Testis (tissue), 3 donors: Measurements from ENCODE around the gene MYBPC2. TPM values are rescaled to one million over a fixed set of nuclear protein-coding genes. Genes with fewer than 3 reads are reported as not detected.

ENCODE experiments used
- DNase-seq: peaks from one replicate; pipeline ENCODE4 v3.0.0-alpha.2; 2019
- H3K27ac ChIP-seq, 2 donors: fragments of 200-600 bp; sonication (generic); one replicate each; pipeline ENCODE4 v1.5.1; 2019
- H3K27me3 ChIP-seq: fragments of 200-600 bp; sonication (generic); one replicate; pipeline ENCODE4 v1.5.1; 2019
- H3K36me3 ChIP-seq: fragments of 200-600 bp; sonication (generic); one replicate; pipeline ENCODE4 v1.5.1; 2017; ENCODE audit warnings: low read depth; ENCODE audit errors: missing control alignments
- H3K4me1 ChIP-seq: fragments of 200-600 bp; sonication (generic); one replicate; pipeline ENCODE4 v1.5.1; 2019
- H3K4me3 ChIP-seq, 2 donors: fragments of 200-600 bp; sonication (generic); one replicate each; pipeline ENCODE4 v1.5.1; 2017 to 2019
- H3K9me3 ChIP-seq: fragments of 200-600 bp; sonication (generic); one replicate; pipeline ENCODE4 v1.5.1; 2017
- POLR2A ChIP-seq: fragments of 450-650 bp; IDR thresholded peaks from one replicate; pipeline ENCODE4 v1.6.1; 2017; ENCODE audit warnings: antibody characterized with exemption, mild to moderate bottlenecking, moderate library complexity
- WGBS, 2 donors: methylation state at CpG; one replicate each; pipeline ENCODE4 v1.1.5; 2018; 5-methylcytosine and 5-hydroxymethylcytosine counted together
- intact Hi-C: fragments of 100-400 bp; cut with DNase I; formaldehyde crosslinking; loops from one replicate; pipeline ENCODE4 v1.15.1; 2023; ENCODE audit warnings: low total_unique reads
- polyA plus RNA-seq: library from polyadenylated mRNA; stranded (reverse); fragments of 350-450 nt; fragmentation: Illumina TruSeq; extraction: RNeasy Lipid Tissue Mini Kit (QIAGEN cat#74804); gene quantifications from one replicate; pipeline ENCODE4 v1.2.3, GENCODE V29; 2014; ENCODE audit warnings: low read depth, low replicate concordance; ENCODE audit not compliant: insufficient read depth
- total RNA-seq, 2 donors: library from RNA; depleted of rRNA; stranded (reverse); fragments of >200 nt; gene quantifications; one replicate each; pipeline ENCODE4 v1.2.3, GENCODE V29; 2016
- TF ChIP-seq, protein P1 (sequence below), 3 experiments: fragments of 450-650 bp in 2 of 3; fragments of 200-600 bp in 1 of 3; sonication (generic) in 1 of 3; IDR thresholded peaks; one replicate each; pipeline ENCODE4 v1.5.1; 2016 to 2019; ENCODE audit warnings: antibody characterized with exemption in 3 of 3, mild to moderate bottlenecking in 2 of 3, moderate library complexity in 1 of 3

Gene MYBPC2
- total and polyA plus RNA-seq, 3 donors from 2014 or later: 0.31 to 3.2 (median 0.63) TPM

DNA sequence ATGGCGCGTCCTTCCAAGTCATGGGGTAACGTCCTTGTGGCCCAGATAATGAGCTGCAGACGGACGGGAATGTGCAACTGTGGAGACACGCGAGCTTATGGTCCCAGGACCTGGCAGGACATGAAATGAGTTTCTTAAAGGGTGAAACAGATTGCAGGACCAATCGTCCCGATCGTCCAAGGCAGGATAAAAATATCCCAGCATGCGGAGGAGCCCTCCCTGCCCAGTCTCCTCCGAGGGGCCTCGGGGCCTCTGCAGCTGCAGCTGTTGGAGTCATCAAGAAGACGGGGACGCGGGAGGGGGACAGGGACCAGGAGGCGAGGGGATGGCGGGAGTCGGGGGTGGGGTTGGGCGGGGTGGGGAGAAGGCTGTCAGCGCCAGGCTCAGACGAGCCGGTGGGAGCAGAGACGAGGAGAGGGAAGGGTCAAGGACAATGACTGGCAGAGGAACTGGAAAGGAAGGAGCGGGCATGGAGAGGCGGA is 58.3 kb downstream of the MYBPC2 start:
- H3K36me3 ChIP-seq: no peaks in the 10 kb centered on the region
- H3K4me1 ChIP-seq: no peaks in the 10 kb centered on the region
- H3K27ac ChIP-seq: no peak overlapping the region
- intact Hi-C loops: no loop called here
- no peak for DNase-seq
- no peak overlapping the region for H3K4me3 ChIP-seq
- no peaks in the 10 kb centered on the region for H3K9me3 ChIP-seq
- 33% methylated on average over 26 of the region's 26 CpGs for WGBS, 2 donors
- H3K27me3 ChIP-seq: no peaks in the 10 kb centered on the region
- no peak for TF ChIP-seq POLR2A

DNA sequence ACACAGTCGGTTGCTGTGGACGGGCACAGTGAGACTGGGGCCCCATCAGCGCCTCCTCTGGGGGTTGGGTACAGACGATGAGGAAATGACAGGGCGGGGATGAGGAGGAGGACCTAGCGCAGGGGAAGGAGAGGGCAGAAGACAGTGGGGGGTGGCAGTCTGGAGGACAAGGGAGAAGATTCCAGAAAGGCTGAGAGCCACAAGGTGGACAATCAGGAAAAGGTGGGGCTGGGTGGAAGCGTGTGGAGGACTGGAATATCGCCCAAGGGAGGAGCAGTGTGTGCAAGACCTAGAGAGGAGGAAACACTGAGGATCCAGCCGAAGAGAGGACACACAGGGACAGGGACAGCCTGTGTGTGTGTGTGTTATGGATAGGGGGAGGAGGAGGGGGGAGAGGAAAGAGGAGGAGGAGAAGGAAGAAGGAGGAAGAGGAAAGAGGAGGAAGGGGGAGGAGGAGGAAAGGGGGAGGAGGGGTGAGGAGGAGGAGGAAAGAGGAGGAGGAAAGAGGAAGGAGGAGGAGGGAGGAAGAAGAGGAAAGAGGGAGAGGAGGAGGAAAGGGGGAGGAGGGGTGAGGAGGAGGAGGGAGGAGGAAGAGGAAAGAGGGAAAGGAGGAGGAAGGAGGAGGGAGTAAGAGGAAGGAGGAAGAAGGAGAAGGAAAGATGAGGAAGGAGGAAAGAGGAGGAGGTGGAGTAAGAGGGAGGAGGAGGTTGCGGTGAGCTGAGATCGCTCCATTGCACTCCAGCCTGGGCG is 59.8 kb downstream of the MYBPC2 start:
- Histone ChIP-seq H3K9me3 (no peaks in the 10 kb centered on the region), H3K27ac (no peak overlapping the region), H3K4me1 (peaks cover 3% of the 10 kb centered on the region), H3K36me3 (no peaks in the 10 kb centered on the region), H3K27me3 (no peaks in the 10 kb centered on the region), H3K4me3 (no peak overlapping the region)
- TF ChIP-seq, protein P1, sequence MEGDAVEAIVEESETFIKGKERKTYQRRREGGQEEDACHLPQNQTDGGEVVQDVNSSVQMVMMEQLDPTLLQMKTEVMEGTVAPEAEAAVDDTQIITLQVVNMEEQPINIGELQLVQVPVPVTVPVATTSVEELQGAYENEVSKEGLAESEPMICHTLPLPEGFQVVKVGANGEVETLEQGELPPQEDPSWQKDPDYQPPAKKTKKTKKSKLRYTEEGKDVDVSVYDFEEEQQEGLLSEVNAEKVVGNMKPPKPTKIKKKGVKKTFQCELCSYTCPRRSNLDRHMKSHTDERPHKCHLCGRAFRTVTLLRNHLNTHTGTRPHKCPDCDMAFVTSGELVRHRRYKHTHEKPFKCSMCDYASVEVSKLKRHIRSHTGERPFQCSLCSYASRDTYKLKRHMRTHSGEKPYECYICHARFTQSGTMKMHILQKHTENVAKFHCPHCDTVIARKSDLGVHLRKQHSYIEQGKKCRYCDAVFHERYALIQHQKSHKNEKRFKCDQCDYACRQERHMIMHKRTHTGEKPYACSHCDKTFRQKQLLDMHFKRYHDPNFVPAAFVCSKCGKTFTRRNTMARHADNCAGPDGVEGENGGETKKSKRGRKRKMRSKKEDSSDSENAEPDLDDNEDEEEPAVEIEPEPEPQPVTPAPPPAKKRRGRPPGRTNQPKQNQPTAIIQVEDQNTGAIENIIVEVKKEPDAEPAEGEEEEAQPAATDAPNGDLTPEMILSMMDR (IDR thresholded peaks at IDR 0.05): no peak
- TF ChIP-seq POLR2A: no peak
- intact Hi-C loops: no loop called here
- WGBS, 2 donors: 27 to 30% methylated on average over 9 of the region's 12 CpGs
- DNase-seq: no peak

DNA sequence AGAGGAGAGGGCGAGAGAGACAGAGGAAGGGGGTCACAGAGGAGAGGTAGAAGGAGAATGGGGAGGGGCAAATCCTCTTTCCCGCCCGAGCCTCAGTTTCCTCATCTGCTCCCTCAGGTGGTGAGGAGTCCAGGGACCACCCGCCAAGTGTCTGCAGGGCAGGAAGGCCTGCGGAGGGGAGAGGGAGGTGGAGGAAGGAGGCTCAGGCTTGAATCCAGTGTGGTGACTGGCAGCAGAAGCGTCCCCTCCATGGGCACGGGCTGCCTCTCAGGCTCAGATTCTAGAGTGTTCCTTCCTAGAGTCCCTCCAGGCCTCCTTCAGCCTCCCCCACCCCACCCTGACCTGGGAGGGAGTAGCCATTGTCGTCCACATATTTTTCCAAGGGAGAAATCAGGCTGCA is 60.5 kb downstream of the MYBPC2 start:
- TF ChIP-seq, protein P1 (IDR thresholded peaks at IDR 0.05): no peak
- no peak for TF ChIP-seq POLR2A
- H3K36me3 ChIP-seq: no peaks in the 10 kb centered on the region

DNA sequence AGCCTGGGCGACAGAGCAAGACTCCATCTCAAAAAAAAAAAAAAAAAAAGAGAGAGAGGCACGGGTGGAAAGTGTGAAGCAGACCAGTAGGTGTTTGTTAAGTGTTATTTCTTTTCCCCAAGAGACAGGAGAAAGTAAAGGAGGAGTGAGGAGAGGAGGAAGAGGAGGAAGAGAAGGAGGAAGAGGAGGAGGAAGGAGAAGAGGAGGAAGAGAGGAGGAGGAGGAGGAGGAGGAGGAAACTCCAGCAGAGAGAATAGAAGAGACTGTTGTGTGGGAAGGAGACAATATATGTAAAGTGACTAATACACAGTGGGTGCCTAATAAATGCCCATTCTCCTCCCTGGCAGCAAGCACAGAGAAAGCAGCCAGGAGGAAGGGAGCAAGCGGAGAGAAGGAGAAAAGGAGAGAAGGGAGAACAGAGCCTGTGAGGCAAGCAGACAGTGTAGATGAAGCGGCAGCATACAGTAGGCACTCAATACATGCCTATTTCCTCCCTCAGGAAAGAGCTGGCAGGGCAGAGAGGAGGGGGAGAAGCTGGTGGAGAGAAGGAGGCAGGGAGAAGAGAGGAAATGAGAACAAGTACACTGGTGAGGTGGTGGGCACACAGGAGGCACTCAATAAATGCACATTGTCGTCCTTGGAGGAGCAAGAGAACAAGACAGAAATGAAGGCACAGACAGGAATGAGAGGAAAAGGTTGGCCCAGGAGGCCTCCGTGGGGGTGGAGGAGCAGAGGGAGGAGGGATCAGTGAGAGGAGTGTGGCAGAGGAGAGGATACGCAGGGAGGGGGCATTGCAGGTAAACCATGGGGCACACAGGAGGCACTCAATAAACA is 61.7 kb downstream of the MYBPC2 start:
- Histone ChIP-seq H3K4me1 (peaks cover 3% of the 10 kb centered on the region), H3K27me3 (no peaks in the 10 kb centered on the region), H3K36me3 (no peaks in the 10 kb centered on the region), H3K27ac (no peak overlapping the region), H3K9me3 (no peaks in the 10 kb centered on the region), H3K4me3 (no peak overlapping the region)
- WGBS, 2 donors: 62 to 76% methylated on average over 7 of the region's 7 CpGs
- no peak for TF ChIP-seq POLR2A
- TF ChIP-seq, protein P1 (IDR thresholded peaks at IDR 0.05): no peak
- intact Hi-C loops: no loop called here
- DNase-seq: no peak

More for the DNA sequence above, 60.5 kb downstream of the MYBPC2 start:
- no peak overlapping the region for H3K4me3 ChIP-seq
- 73 to 81% methylated on average over 7 to 8 of the region's 8 CpGs for WGBS, 2 donors
- H3K9me3 ChIP-seq: no peaks in the 10 kb centered on the region
- H3K27me3 ChIP-seq: no peaks in the 10 kb centered on the region
- peaks cover 3% of the 10 kb centered on the region for H3K4me1 ChIP-seq
- DNase-seq: no peak
- no peak overlapping the region for H3K27ac ChIP-seq
- intact Hi-C loops: no loop called here

DNA sequence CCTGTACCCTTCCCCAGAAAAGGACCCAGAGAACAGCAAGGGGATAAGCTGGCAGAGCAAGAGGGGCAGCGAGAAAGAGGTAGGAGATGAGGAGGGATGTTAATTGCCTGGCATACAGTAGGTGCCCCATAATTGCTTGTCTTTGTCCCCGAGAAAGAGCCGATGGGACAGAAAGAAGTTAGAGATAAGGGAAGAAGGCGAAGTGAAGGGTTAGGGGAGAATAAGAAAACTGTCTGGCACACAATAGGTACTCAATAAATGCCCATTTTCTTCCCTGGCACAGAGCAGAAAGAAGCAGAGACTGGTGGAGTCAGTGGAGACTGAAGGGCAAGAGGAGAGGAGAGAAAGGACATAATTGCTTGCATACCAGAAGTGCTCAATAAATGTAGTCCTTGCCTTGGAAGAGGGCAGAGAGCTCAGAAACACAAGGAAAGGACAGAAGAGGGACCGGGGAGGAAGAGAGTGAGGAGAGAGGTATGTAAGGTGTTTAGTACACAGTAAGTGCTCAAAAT is 62.4 kb downstream of the MYBPC2 start:
- intact Hi-C loops: no loop called here
- H3K9me3 ChIP-seq: no peaks in the 10 kb centered on the region
- no peak for TF ChIP-seq POLR2A
- TF ChIP-seq, protein P1 (IDR thresholded peaks at IDR 0.05): no peak
- no peak overlapping the region for H3K27ac ChIP-seq
- peaks cover 3% of the 10 kb centered on the region for H3K4me1 ChIP-seq
- no peaks in the 10 kb centered on the region for H3K27me3 ChIP-seq
- no peak overlapping the region for H3K4me3 ChIP-seq
- WGBS, 2 donors: 90 to 92% methylated on average over 5 of the region's 5 CpGs
- H3K36me3 ChIP-seq: no peaks in the 10 kb centered on the region
- no peak for DNase-seq
